GM23248 (cell line): ENCODE data around the gene ADCYAP1R1. TPM values are rescaled to one million over a fixed set of nuclear protein-coding genes. Genes with fewer than 3 reads are reported as not detected.

Experiments used
- DNase-seq: peaks from one replicate; pipeline ENCODE4 v3.0.0-alpha.2; 2015
- H2AFZ ChIP-seq: fragments of 200-600 bp; sonication (generic); 2 replicates; pipeline ENCODE4 v1.6.1; 2016; ENCODE audit warnings: antibody characterized with exemption
- H3F3A ChIP-seq: fragments of 200-600 bp; sonication (generic); 2 replicates; pipeline ENCODE4 v1.6.1; 2016; ENCODE audit warnings: mild to moderate bottlenecking, antibody characterized with exemption, mixed run types; ENCODE audit not compliant: insufficient read depth
- H3K27ac ChIP-seq: fragments of 200-600 bp; sonication (generic); 2 replicates; pipeline ENCODE4 v1.5.1; 2016; ENCODE audit warnings: mild to moderate bottlenecking
- H3K27me3 ChIP-seq: fragments of 200-600 bp; sonication (generic); replicated peaks from 2 replicates; pipeline ENCODE4 v1.6.1; 2016; ENCODE audit warnings: mild to moderate bottlenecking; ENCODE audit not compliant: insufficient read depth
- H3K36me3 ChIP-seq: fragments of 200-600 bp; sonication (generic); 2 replicates; pipeline ENCODE4 v1.6.1; 2016; ENCODE audit warnings: low read depth, mild to moderate bottlenecking
- H3K4me1 ChIP-seq: fragments of 200-600 bp; sonication (generic); 2 replicates; pipeline ENCODE4 v1.6.1; 2016; ENCODE audit warnings: mild to moderate bottlenecking; ENCODE audit not compliant: insufficient read depth
- H3K4me2 ChIP-seq: fragments of 200-600 bp; sonication (generic); one replicate; pipeline ENCODE4 v1.6.1; 2016; ENCODE audit warnings: mild to moderate bottlenecking; ENCODE audit not compliant: unreplicated experiment
- H3K4me3 ChIP-seq: fragments of 200-600 bp; sonication (generic); 2 replicates; pipeline ENCODE4 v1.5.1; 2016; ENCODE audit warnings: mild to moderate bottlenecking
- H3K79me2 ChIP-seq: fragments of 200-600 bp; sonication (generic); 2 replicates; pipeline ENCODE4 v1.6.1; 2016; ENCODE audit warnings: mild to moderate bottlenecking; ENCODE audit not compliant: insufficient read depth
- H3K9ac ChIP-seq: fragments of 200-600 bp; sonication (generic); 2 replicates; pipeline ENCODE4 v1.6.1; 2016; ENCODE audit warnings: mild to moderate bottlenecking
- H3K9me2 ChIP-seq: fragments of 200-600 bp; sonication (generic); 2 replicates; pipeline ENCODE4 v1.6.1; 2016; ENCODE audit warnings: mixed run types, mild to moderate bottlenecking, moderate library complexity; ENCODE audit not compliant: insufficient read depth
- H3K9me3 ChIP-seq: fragments of 200-600 bp; sonication (generic); one replicate; pipeline ENCODE4 v1.6.1; 2017; ENCODE audit warnings: low read depth
- H4K20me1 ChIP-seq: fragments of 200-600 bp; sonication (generic); 2 replicates; pipeline ENCODE4 v1.6.0; 2016; ENCODE audit not compliant: insufficient read depth
- EZH2 ChIP-seq: fragments of 200-600 bp; sonication (generic); IDR thresholded peaks from 2 replicates; pipeline ENCODE4 v1.6.1; 2018; ENCODE audit warnings: antibody characterized with exemption, mild to moderate bottlenecking; ENCODE audit not compliant: insufficient read depth, poor library complexity, severe bottlenecking
- EZH2phosphoT487 ChIP-seq: fragments of 200-600 bp; sonication (generic); IDR thresholded peaks from 2 replicates; pipeline ENCODE4 v1.6.1; 2018; ENCODE audit warnings: antibody characterized with exemption, moderate library complexity, mild to moderate bottlenecking, low read depth; ENCODE audit not compliant: insufficient read depth
- WGBS, 2 experiments: methylation state at CpG; one replicate each; pipeline ENCODE4 v1.1.6; 2015 to 2017; ENCODE audit warnings: low lambda C conversion rate in 2 of 2, low coverage in 1 of 2; ENCODE audit errors: missing lambda C conversion rate in 2 of 2; 5-methylcytosine and 5-hydroxymethylcytosine counted together
- in situ Hi-C: fragments of 300-500 bp; cut with MboI; formaldehyde crosslinking; loops from 2 replicates; pipeline ENCODE4 v1.15.0; 2020
- polyA plus RNA-seq: library from polyadenylated mRNA; unstranded; fragments of >200 nt; fragmentation: Nextera tagmentation; extraction: Ambion mirVana; gene quantifications from 2 replicates; pipeline ENCODE4 v1.2.1, GENCODE V29; 2016
- total RNA-seq: library from RNA; depleted of rRNA; stranded (reverse); fragments of >200 nt; shearing (Covaris generic); gene quantifications from 2 replicates; pipeline ENCODE4 v1.2.3, GENCODE V29; 2014

The ADCYAP1R1 gene
- total and polyA plus RNA-seq, 2 experiments from 2014 or later: 0.05 TPM; not detected in 1

GRCh38 chr7:31096877-31097258 lies 44.8 kb downstream of the ADCYAP1R1 start:
- no peak overlapping the region for H3K4me3 ChIP-seq
- H3K9me3 ChIP-seq: no peaks in the 10 kb centered on the region
- no peaks in the 10 kb centered on the region for H3K36me3 ChIP-seq
- H3K79me2 ChIP-seq: no peaks in the 10 kb centered on the region
- no peaks in the 10 kb centered on the region for H3K9me2 ChIP-seq
- no peaks in the 10 kb centered on the region for H3F3A ChIP-seq
- H3K27me3 ChIP-seq: peaks cover 5% of the 10 kb centered on the region; the same call in 1 of the 2 replicates
- no peaks in the 10 kb centered on the region for H3K4me1 ChIP-seq
- DNase-seq: no peak
- 35 to 41% methylated on average over 6 of the region's 6 CpGs for WGBS, 2 experiments
- TF ChIP-seq EZH2phosphoT487 (no peak), EZH2 (no peak)
- no peak overlapping the region for H3K27ac ChIP-seq
- H2AFZ ChIP-seq: no peak overlapping the region
- in situ Hi-C loops: no loop called here
- no peak overlapping the region for H3K4me2 ChIP-seq
- no peak overlapping the region for H3K9ac ChIP-seq
- no peaks in the 10 kb centered on the region for H4K20me1 ChIP-seq

- no peak for DNase-seq
- H3K9me3 ChIP-seq: no peaks in the 10 kb centered on the region
- H3K27me3 ChIP-seq: peaks cover 5% of the 10 kb centered on the region; the same call in 1 of the 2 replicates
- H3K4me1 ChIP-seq: no peaks in the 10 kb centered on the region
- no peaks in the 10 kb centered on the region for H3F3A ChIP-seq
- TF ChIP-seq EZH2phosphoT487 (no peak), EZH2 (no peak)
- H3K4me3 ChIP-seq: no peak overlapping the region
- H2AFZ ChIP-seq: no peak overlapping the region
- H3K27ac ChIP-seq: no peak overlapping the region
- no peaks in the 10 kb centered on the region for H3K79me2 ChIP-seq
- no peaks in the 10 kb centered on the region for H4K20me1 ChIP-seq
- no peak overlapping the region for H3K4me2 ChIP-seq
- 66 to 74% methylated on average over 5 of the region's 5 CpGs for WGBS, 2 experiments
- H3K36me3 ChIP-seq: no peaks in the 10 kb centered on the region
- H3K9ac ChIP-seq: no peak overlapping the region
- in situ Hi-C loops: no loop called here
- no peaks in the 10 kb centered on the region for H3K9me2 ChIP-seq
Observed at GRCh38 chr7:31098642-31099360, 46.7 kb downstream of the ADCYAP1R1 start.

- no peak overlapping the region for H3K9ac ChIP-seq
- in situ Hi-C loops: no loop called here
- H2AFZ ChIP-seq: no peak overlapping the region
- TF ChIP-seq EZH2phosphoT487: no peak
- no peak for TF ChIP-seq EZH2
- H3K4me1 ChIP-seq: no peaks in the 10 kb centered on the region
- no peaks in the 10 kb centered on the region for H3K9me3 ChIP-seq
- no peaks in the 10 kb centered on the region for H3K9me2 ChIP-seq
- no peaks in the 10 kb centered on the region; the same call in 1 of the 2 replicates for H3K27me3 ChIP-seq
- no peaks in the 10 kb centered on the region for H4K20me1 ChIP-seq
- H3F3A ChIP-seq: no peaks in the 10 kb centered on the region
- H3K27ac ChIP-seq: no peak overlapping the region
- H3K36me3 ChIP-seq: no peaks in the 10 kb centered on the region
- WGBS, 2 experiments: 73 to 80% methylated on average over 19 to 20 of the region's 20 CpGs
- no peak for DNase-seq
- no peaks in the 10 kb centered on the region for H3K79me2 ChIP-seq
- H3K4me2 ChIP-seq: no peak overlapping the region
- no peak overlapping the region for H3K4me3 ChIP-seq
Observed at GRCh38 chr7:31099451-31100444, 47.6 kb downstream of the ADCYAP1R1 start.

- H3K4me2 ChIP-seq: no peak overlapping the region
- H4K20me1 ChIP-seq: no peaks in the 10 kb centered on the region
- H2AFZ ChIP-seq: no peak overlapping the region
- WGBS, 2 experiments: 23 to 34% methylated on average over 2 of the region's 2 CpGs
- H3K9me2 ChIP-seq: no peaks in the 10 kb centered on the region
- in situ Hi-C loops: no loop called here
- TF ChIP-seq EZH2 (no peak), EZH2phosphoT487 (no peak)
- no peaks in the 10 kb centered on the region for H3F3A ChIP-seq
- DNase-seq: peak; percentile 62
- H3K9me3 ChIP-seq: no peaks in the 10 kb centered on the region
- no peak overlapping the region for H3K27ac ChIP-seq
- H3K4me1 ChIP-seq: no peaks in the 10 kb centered on the region
- no peaks in the 10 kb centered on the region for H3K27me3 ChIP-seq
- H3K79me2 ChIP-seq: no peaks in the 10 kb centered on the region
- H3K4me3 ChIP-seq: no peak overlapping the region
- H3K36me3 ChIP-seq: no peaks in the 10 kb centered on the region
- H3K9ac ChIP-seq: no peak overlapping the region
Observed at GRCh38 chr7:31100445-31100844, 48.3 kb downstream of the ADCYAP1R1 start.
